Lung (tissue), 12 donors: Measurements from ENCODE around the gene NAA38. TPM values are rescaled to one million over a fixed set of nuclear protein-coding genes. Genes with fewer than 3 reads are reported as not detected.
A peak's percentile ranks its signal among the peaks of the same experiment; 100 is the strongest.

Experiments
- ATAC-seq: fragments of 200-7000 bp; cut with Tn5 transposase; one replicate; pipeline ENCODE4 v1.9.1; 2020; ENCODE audit warnings: moderate number of reproducible peaks; ENCODE audit not compliant: insufficient read depth, low FRiP score
- DNase-seq, 3 donors: peaks; one replicate each; pipeline ENCODE4 v3.0.0-alpha.2; 2013 to 2017
- H3K27ac ChIP-seq, 2 donors: one replicate each; pipeline ENCODE4 v1.5.1; 2013; ENCODE audit warnings: mild to moderate bottlenecking in 2 of 2, moderate library complexity in 2 of 2, control low read depth in 1 of 2, inconsistent platforms in 1 of 2, low read depth in 1 of 2, low read length in 1 of 2
- H3K27me3 ChIP-seq, 3 donors: one replicate each; pipeline ENCODE4 v1.5.1; 2013; ENCODE audit warnings: low read length in 2 of 3; ENCODE audit not compliant: control insufficient read depth in 3 of 3, insufficient read depth in 3 of 3
- H3K36me3 ChIP-seq, 4 donors: one replicate each; pipeline ENCODE4 v1.5.1; 2013; ENCODE audit warnings: low read length in 4 of 4, mild to moderate bottlenecking in 1 of 4, moderate library complexity in 1 of 4; ENCODE audit not compliant: control insufficient read depth in 4 of 4, insufficient read depth in 4 of 4
- H3K4me1 ChIP-seq, 5 donors: one replicate each; pipeline ENCODE4 v1.5.1; 2013; ENCODE audit warnings: low read length in 5 of 5, mild to moderate bottlenecking in 2 of 5, moderate library complexity in 1 of 5; ENCODE audit not compliant: control insufficient read depth in 5 of 5, insufficient read depth in 5 of 5
- H3K4me3 ChIP-seq: one replicate; pipeline ENCODE4 v1.5.1; 2013; ENCODE audit warnings: mild to moderate bottlenecking, control low read depth, moderate library complexity
- H3K9ac ChIP-seq, 2 donors: one replicate each; pipeline ENCODE4 v1.5.1; 2013; ENCODE audit warnings: low read length in 2 of 2, control low read depth in 1 of 2; ENCODE audit not compliant: insufficient read depth in 1 of 2
- H3K9me3 ChIP-seq, 4 donors: one replicate each; pipeline ENCODE4 v1.5.1; 2013; ENCODE audit warnings: low read length in 3 of 4, mild to moderate bottlenecking in 1 of 4, moderate library complexity in 1 of 4; ENCODE audit not compliant: control insufficient read depth in 4 of 4, insufficient read depth in 3 of 4
- CTCF ChIP-seq: IDR thresholded peaks from 2 replicates; pipeline ENCODE4 v1.5.1; 2012; ENCODE audit warnings: mild to moderate bottlenecking; ENCODE audit errors: control extremely low read depth, extremely low read depth
- WGBS, 2 donors: extraction: QIAGEN DNeasy Blood & Tissue Kit; methylation state at CpG; one replicate each; pipeline ENCODE4 v1.1.7; 2013; 5-methylcytosine and 5-hydroxymethylcytosine counted together
- polyA plus RNA-seq, 2 donors: library from polyadenylated mRNA; stranded (reverse); fragments of 200-250 nt; gene quantifications; one replicate each; pipeline ENCODE4 v1.2.1, GENCODE V29; 2013
- total RNA-seq, 2 donors: library from RNA; depleted of rRNA in 1 of 2; stranded (reverse); fragments of >200 nt in 1 of 2; gene quantifications; one replicate each; pipeline ENCODE4 v1.2.1, GENCODE V29; 2014 to 2021
- donor health status: control.
- donor health status: control.
- donor health status: Bipolar disorder and iron deficiency.
- donor health status: healthy.
- donor health status: DM: yes; HTN: yes; CAD: no.

The NAA38 gene
- total and polyA plus RNA-seq, 4 donors, result 58.2 to 239 (median 102) TPM

GRCh38 chr17:7852919-7853690 lies 4.3 kb downstream of the NAA38 start:
- peaks cover under 1 to 25% (median 6%) of the 10 kb centered on the region in 5 donors for H3K4me1 ChIP-seq
- H3K36me3 ChIP-seq, result peaks cover 6 to 48% (median 30%) of the 10 kb centered on the region in 4 donors
- H3K27me3 ChIP-seq, result no peaks in the 10 kb centered on the region
- no peak for TF ChIP-seq CTCF
- WGBS, 2 donors, result 91 to 95% methylated on average over 44 to 51 of the region's 51 CpGs
- no peak overlapping the region for H3K4me3 ChIP-seq
- ATAC-seq (no peak), DNase-seq (no peak)
- H3K27ac ChIP-seq, result no peak overlapping the region
- no peaks in the 10 kb centered on the region for H3K9me3 ChIP-seq
- no peak overlapping the region for H3K9ac ChIP-seq

- peaks cover 8 to 56% (median 30%) of the 10 kb centered on the region in 4 donors for H3K36me3 ChIP-seq
These were observed 5.1 kb downstream of the NAA38 start for GRCh38 chr17:7852262-7852670.

GRCh38 chr17:7851438-7852261 lies 5.7 kb downstream of the NAA38 start:
- peaks cover 8 to 62% (median 31%) of the 10 kb centered on the region in 4 donors for H3K36me3 ChIP-seq
- H3K4me3 ChIP-seq, result no peak overlapping the region
- no peaks in the 10 kb centered on the region for H3K27me3 ChIP-seq
- no peak overlapping the region for H3K9ac ChIP-seq
- TF ChIP-seq CTCF, result peak; percentile 99
- 23 to 28% methylated on average over 60 of the region's 60 CpGs for WGBS, 2 donors
- H3K9me3 ChIP-seq, result no peaks in the 10 kb centered on the region
- H3K4me1 ChIP-seq, result peaks cover 0 to 20% (median 6%) of the 10 kb centered on the region in 5 donors
- DNase-seq (peak; percentile 91 to 94 (median 93)), ATAC-seq (peak; percentile 91)
- peak overlapping the region in 1 of 2 donors; percentile 6 for H3K27ac ChIP-seq

More at GRCh38 chr17:7852262-7852670, 5.1 kb downstream of the NAA38 start:
- no peaks in the 10 kb centered on the region for H3K9me3 ChIP-seq
- no peak overlapping the region for H3K27ac ChIP-seq
- no peak overlapping the region for H3K9ac ChIP-seq
- H3K4me1 ChIP-seq, result peaks cover 0 to 23% (median 6%) of the 10 kb centered on the region in 5 donors
- 80 to 82% methylated on average over 20 of the region's 20 CpGs for WGBS, 2 donors
- no peaks in the 10 kb centered on the region for H3K27me3 ChIP-seq
- ATAC-seq, result no peak
- no peak for DNase-seq
- TF ChIP-seq CTCF, result no peak
- no peak overlapping the region for H3K4me3 ChIP-seq
